KBM-7 (cell line): ENCODE measurements around the gene AGRN.
"Not testable (repeated sequence)": the region's sequence is repeated elsewhere in the genome, so short reads cannot be mapped to it uniquely, and the experiment has no call there.

ENCODE experiments used
- DNase-seq: peaks from one replicate; pipeline ENCODE4 v3.0.0-alpha.2; 2015
- in situ Hi-C: fragments of 300-500 bp; cut with MboI; formaldehyde crosslinking; loops from 2 replicates; pipeline ENCODE4 v1.14.3; 2020; ENCODE audit warnings: low sequenced_read_pairs, low pct_unique_long_range_greater_than_20kb, mixed read lengths

The AGRN gene

DNA sequence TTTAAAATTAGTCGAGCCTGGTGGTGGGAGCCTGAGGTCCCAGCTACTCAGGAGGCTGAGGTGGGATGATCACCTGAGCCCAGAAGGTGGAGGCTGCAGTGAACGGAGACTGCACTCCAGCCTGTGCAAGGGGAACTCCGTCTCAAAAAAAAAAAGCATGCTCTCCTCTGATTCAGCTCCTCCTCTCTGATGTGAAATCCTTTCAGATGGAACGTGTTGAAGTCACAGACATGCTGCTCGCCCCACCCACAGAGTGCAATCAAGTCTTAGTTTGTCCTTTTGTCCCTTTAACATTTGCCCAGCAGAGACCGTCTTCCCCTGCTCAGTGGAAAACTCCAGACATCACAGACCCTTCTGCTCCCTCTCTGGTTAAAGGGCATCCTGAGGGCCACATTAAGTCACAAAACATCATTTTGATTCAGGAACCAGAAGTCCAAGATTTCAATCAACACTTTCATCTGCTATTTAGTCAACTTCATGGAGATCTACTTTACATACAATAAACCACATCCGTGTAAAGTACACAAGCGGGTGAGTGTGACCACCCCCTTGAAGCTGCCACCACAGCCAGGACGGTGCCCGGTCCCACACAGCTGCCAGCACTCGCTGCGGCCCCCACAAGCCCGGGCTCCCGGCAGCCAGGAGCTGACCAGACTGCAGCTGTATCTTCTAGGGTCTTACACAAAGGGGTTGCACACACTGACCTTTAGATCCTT, 73.1 kb downstream of the AGRN start:
- in situ Hi-C loops, result no loop called here
- DNase-seq, result no peak

DNA sequence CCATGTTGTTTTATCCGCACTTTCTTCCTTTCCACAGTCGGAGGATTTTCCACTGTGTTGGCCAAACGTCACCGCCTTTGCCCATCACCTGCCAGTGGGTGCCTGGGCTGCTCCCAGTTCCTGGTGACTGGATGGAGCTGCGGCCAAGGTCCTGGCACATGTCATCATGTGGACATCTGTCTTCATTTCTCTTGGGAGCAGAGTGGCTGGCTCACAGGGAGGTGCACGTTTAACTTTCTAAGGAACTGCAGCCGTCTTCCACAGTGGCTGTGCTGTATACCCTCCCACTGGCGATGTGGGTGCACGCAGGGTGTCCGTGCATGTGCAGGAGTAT, 73.7 kb downstream of the AGRN start:
- in situ Hi-C loops, result no loop called here
- DNase-seq, result no peak

DNA sequence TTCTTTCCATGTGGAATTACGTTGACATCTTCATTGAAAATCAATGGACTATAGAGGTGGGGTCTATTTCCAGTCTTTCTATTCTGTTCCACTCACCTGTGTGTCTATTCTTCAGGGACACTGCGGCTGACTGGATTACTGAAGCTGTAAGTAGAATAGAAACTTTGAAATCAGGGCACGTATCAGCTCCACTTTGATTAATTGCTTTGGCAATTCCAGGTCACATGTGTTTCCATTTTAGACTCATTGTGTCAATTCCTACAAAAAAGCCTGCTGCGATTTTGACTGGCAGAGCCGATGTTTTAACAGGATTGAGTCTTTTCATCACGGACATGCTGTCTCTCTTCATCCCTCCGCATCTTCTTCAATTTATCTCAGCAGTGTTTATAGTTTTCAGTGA, 75.1 kb downstream of the AGRN start:
- in situ Hi-C loops, result no loop called here
- DNase-seq, result no peak

DNA sequence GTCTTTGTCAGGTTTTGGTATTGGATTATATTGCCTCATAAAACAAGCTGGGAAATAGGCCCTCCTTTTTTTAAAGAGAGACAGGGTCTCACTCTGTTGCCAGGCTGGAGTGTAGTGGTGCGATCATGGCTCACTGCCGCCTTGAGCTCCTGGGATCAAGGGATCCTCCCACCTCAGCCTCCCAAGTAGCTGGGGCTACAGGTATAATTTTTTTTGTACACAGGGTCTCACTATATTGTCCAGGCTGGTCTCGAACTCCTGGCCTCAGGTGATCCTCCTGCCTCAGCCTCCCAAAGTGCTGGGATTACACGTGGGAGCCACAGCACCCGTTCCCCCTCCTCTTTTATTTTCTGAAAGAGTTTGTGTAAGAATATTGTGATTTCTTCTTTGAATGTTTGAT, 76.2 kb downstream of the AGRN start:
- in situ Hi-C loops, DNase-seq: not testable (repeated sequence)

DNA sequence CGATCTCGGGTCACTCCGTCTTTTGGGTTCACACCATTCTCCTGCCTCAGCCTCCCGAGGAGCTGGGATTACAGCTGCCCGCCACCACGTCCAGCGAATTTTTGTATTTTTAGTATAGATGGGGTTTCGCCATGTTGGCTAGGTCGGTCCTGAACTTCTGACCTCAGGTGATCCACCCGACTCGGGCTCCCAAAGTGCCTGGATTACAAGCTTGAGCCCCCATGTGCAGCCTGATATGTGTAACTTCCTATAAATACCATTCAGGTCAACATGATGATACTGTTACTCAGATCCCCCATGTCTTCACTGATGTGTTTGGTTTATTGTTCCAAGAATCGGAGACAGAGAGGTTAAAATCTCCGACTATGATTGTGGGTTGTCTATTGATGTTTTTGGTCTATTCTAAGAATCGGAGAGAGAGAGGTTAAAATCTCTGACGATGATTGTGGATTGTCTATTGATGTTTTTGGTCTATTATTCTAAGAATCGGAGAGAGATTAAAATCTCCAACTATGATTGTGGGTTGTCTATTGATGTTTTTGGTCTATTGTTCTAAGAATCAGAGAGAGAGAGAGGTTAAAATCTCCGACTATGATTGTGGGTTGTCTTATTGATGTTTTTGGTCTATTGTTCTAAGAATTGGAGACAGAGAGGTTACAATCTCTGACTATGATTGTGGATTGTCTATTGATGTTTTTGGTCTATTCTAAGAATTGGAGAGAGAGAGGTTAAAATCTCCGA, 78.9 kb downstream of the AGRN start:
- in situ Hi-C loops, result no loop called here
- DNase-seq, result no peak

DNA sequence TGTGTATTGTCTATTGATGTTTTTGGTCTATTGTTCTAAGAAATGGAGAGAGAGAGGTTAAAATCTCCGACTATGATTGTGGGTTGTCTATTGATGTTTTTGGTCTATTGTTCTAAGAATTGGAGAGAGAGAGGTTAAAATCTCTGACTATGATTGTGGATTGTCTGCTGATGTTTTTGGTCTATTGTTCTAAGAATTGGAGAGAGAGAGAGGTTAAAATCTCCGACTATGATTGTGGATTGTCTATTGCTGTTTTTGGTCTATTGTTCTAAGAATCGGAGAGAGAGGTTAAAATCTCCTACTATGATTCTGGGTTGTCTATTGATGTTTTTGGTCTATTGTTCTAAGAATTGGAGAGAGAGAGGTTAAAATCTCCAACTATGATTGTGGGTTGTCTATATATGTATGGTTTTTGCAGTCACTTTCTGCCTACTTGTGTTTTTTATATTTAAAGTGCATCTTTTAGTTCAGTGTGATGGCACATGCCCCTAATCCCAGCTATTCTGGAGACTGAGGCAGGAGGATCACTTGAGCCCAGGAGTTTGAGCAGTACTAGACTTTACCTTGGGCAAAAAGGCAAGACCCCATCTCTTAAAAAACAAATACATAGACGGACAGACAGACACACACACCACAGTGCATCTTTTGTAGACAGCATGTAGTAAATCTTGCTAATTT, 79.7 kb downstream of the AGRN start:
- no peak for DNase-seq
- in situ Hi-C loops, result no loop called here

DNA sequence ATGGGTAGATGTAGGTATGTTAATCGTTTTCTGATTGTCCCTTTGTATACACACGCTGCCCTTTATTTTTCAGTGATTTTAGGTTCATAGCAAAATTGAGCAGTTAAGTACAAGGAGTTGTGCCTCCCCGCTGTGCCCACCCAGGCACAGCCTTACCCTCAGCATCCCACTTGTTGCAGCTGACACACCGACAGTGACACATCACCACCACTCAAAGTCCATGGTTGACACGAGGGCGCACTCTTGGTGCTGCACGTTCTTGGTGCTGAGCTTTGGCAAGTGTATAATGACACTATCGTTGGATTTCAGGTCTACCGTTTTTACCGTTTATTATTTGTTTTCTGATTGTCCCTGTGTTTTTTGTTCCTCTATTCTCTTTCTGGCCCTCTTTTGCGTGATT, 80.4 kb downstream of the AGRN start:
- no peak for DNase-seq
- in situ Hi-C loops, result no loop called here

DNA sequence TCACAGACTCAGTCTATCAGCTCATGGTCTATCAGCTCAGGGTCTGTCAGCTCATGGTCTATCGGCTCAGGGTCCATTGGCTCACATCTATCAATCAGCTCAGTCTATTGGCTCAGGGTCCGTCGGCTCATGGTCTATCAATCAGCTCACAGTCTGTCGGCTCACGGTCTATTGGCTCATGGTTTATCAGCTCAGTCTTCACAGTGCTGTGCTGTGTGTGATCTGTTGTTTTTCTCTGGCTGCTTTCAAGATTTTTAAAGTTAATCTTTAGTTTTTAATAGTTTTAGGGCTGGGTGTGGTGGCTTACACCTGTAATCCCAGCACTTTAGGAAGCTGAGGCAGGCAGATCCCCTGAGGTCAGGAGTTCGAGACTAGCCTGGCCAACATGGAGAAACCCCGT, 81.6 kb downstream of the AGRN start:
- no peak for DNase-seq
- in situ Hi-C loops, result no loop called here

DNA sequence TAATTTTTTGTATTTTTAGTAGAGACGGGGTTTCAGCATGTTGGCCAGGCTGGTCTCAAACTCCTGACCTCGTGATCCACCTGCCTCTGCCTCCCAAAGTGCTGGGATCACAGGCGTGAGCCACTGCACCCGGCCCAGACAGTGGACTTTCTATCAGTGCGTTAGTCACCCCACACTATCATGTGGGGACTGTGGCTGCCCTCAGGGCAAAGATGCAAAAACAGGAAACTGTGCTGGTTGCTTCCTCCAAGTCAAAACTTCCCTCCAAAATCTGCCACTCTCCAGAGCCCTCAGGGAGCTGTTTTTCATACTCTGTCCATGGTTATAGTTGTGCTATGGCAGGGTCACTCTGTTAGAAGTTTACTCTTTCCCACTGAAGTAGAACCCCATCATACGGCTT, 84.2 kb downstream of the AGRN start:
- in situ Hi-C loops, result not testable (repeated sequence)
- DNase-seq, result peak; percentile 56
